CD14-positive monocyte (primary cell): ENCODE results near the gene PDCD1. TPM values are rescaled to one million over a fixed set of nuclear protein-coding genes. Genes with fewer than 3 reads are reported as not detected.

Source experiments
- DNase-seq, 3 donors: peaks; one replicate each; pipeline ENCODE4 v3.0.0-alpha.2; 2011 to 2022
- H2AFZ ChIP-seq: 2 replicates; pipeline ENCODE4 v1.6.0; 2012; ENCODE audit warnings: mild to moderate bottlenecking, low read depth, low read length, inconsistent platforms; ENCODE audit not compliant: insufficient read depth, poor library complexity, severe bottlenecking
- H3K27ac ChIP-seq, 2 donors: 1 replicate in 1 of 2; 2 replicates in 1 of 2; pipeline ENCODE4 v1.5.1; 2012 to 2013; ENCODE audit warnings: low read length in 2 of 2, control low read depth in 1 of 2, inconsistent platforms in 1 of 2, low read depth in 1 of 2, mild to moderate bottlenecking in 1 of 2
- H3K27me3 ChIP-seq, 2 donors: one replicate each; pipeline versions ENCODE4 v1.6.0 to v1.6.1; 2011 to 2013; ENCODE audit warnings: low read length in 2 of 2; ENCODE audit not compliant: control insufficient read depth in 2 of 2, insufficient read depth in 2 of 2
- H3K36me3 ChIP-seq, 2 donors: replicated peaks in 1 of 2; 1 replicate in 1 of 2; 2 replicates in 1 of 2; pipeline versions ENCODE4 v1.5.1 to v1.6.1; 2012 to 2013; ENCODE audit warnings: low read length in 2 of 2, control low read depth in 1 of 2, inconsistent platforms in 1 of 2, mild to moderate bottlenecking in 1 of 2; ENCODE audit not compliant: insufficient read depth in 2 of 2, control insufficient read depth in 1 of 2
- H3K4me1 ChIP-seq, 2 donors: 1 replicate in 1 of 2; 2 replicates in 1 of 2; pipeline versions ENCODE4 v1.5.1 to v1.6.1; 2012 to 2013; ENCODE audit warnings: low read length in 2 of 2, control low read depth in 1 of 2, inconsistent platforms in 1 of 2, mild to moderate bottlenecking in 1 of 2, moderate library complexity in 1 of 2; ENCODE audit not compliant: insufficient read depth in 2 of 2, control insufficient read depth in 1 of 2
- H3K4me2 ChIP-seq: replicated peaks from 2 replicates; pipeline ENCODE3; 2012; ENCODE audit warnings: low read length, moderate library complexity, mild to moderate bottlenecking; ENCODE audit not compliant: poor library complexity, severe bottlenecking; ENCODE audit errors: extremely low read depth
- H3K4me3 ChIP-seq, 3 experiments: fragments of 200-600 bp in 1 of 3; sonication (generic) in 1 of 3; replicated peaks in 1 of 3; 1 replicate in 2 of 3; 2 replicates in 1 of 3; pipeline ENCODE4 v1.5.1; 2011 to 2013; ENCODE audit warnings: low read length in 3 of 3, mild to moderate bottlenecking in 3 of 3, control low read depth in 2 of 3, low read depth in 2 of 3, inconsistent platforms in 1 of 3, moderate library complexity in 1 of 3
- H3K79me2 ChIP-seq: 2 replicates; pipeline ENCODE4 v1.6.0; 2012; ENCODE audit warnings: mild to moderate bottlenecking, control low read depth, inconsistent platforms, low read length, moderate library complexity; ENCODE audit not compliant: insufficient read depth
- H3K9ac ChIP-seq: 2 replicates; pipeline ENCODE4 v1.6.0; 2017; ENCODE audit warnings: low read length, mild to moderate bottlenecking; ENCODE audit not compliant: insufficient read depth, poor library complexity, severe bottlenecking
- H3K9me3 ChIP-seq, 2 donors: replicated peaks in 1 of 2; 1 replicate in 1 of 2; 2 replicates in 1 of 2; pipeline versions ENCODE4 v1.5.1 to v1.6.1; 2012 to 2013; ENCODE audit warnings: low read length in 2 of 2, control low read depth in 1 of 2; ENCODE audit not compliant: control insufficient read depth in 1 of 2, insufficient read depth in 1 of 2
- H4K20me1 ChIP-seq: 2 replicates; pipeline ENCODE4 v1.6.0; 2012; ENCODE audit warnings: mild to moderate bottlenecking, low read length, control low read depth, moderate library complexity; ENCODE audit not compliant: insufficient read depth
- H3K27ac Mint-ChIP-seq, 7 donors: one replicate each; pipeline ENCODE4 v1.8.0; 2020; ENCODE audit warnings: mild to moderate bottlenecking in 7 of 7, mixed read lengths in 7 of 7, moderate library complexity in 6 of 7, inconsistent platforms in 2 of 7
- H3K27me3 Mint-ChIP-seq, 3 donors: one replicate each; pipeline ENCODE4 v1.8.0; 2021 to 2022; ENCODE audit warnings: low read depth in 3 of 3, mild to moderate bottlenecking in 3 of 3, mixed read lengths in 3 of 3, moderate library complexity in 3 of 3, inconsistent platforms in 1 of 3
- H3K36me3 Mint-ChIP-seq, 2 donors: one replicate each; pipeline ENCODE4 v1.8.0; 2020; ENCODE audit warnings: mixed read lengths in 2 of 2, inconsistent platforms in 1 of 2, mild to moderate bottlenecking in 1 of 2
- H3K4me1 Mint-ChIP-seq: one replicate; pipeline ENCODE4 v1.8.0; 2020; ENCODE audit warnings: mild to moderate bottlenecking, mixed read lengths
- H3K4me3 Mint-ChIP-seq, 2 donors: one replicate each; pipeline ENCODE4 v1.8.0; 2020; ENCODE audit warnings: mild to moderate bottlenecking in 2 of 2, mixed read lengths in 2 of 2, moderate library complexity in 1 of 2
- H3K9me3 Mint-ChIP-seq, 7 donors: one replicate each; pipeline ENCODE4 v1.8.0; 2020 to 2022; ENCODE audit warnings: mixed read lengths in 7 of 7, mild to moderate bottlenecking in 6 of 7, moderate library complexity in 6 of 7, inconsistent platforms in 2 of 7
- WGBS: methylation state at CpG from one replicate; pipeline ENCODE4 v1.1.5; 2013; ENCODE audit warnings: missing lambda C conversion rate; ENCODE audit not compliant: insufficient coverage; 5-methylcytosine and 5-hydroxymethylcytosine counted together
- intact Hi-C, 2 donors: fragments of 100-400 bp; cut with micrococcal nuclease; formaldehyde crosslinking; loops; one replicate each; pipeline versions ENCODE4 v1.15.0 to v1.15.1; 2023
- polyA plus RNA-seq, 3 donors: library from polyadenylated mRNA; depleted of rRNA in 1 of 3; unstranded in 2 of 3; stranded (reverse) in 1 of 3; fragments of 300-500 nt in 2 of 3; fragments of >200 nt in 1 of 3; fragmentation: Illumina TruSeq in 2 of 3; gene quantifications; 1 replicate in 2 of 3; 2 replicates in 1 of 3; pipeline ENCODE4 v1.2.3, GENCODE V29; 2012 to 2021
- TF ChIP-seq, protein P1 (sequence below): fragments of 200-600 bp; IDR thresholded peaks from one replicate; pipeline ENCODE4 v1.8.0; 2022; ENCODE audit warnings: antibody characterized with exemption, mild to moderate bottlenecking

Gene PDCD1
- polyA plus RNA-seq, 3 donors, result 0.08 TPM; not detected in 2

DNA sequence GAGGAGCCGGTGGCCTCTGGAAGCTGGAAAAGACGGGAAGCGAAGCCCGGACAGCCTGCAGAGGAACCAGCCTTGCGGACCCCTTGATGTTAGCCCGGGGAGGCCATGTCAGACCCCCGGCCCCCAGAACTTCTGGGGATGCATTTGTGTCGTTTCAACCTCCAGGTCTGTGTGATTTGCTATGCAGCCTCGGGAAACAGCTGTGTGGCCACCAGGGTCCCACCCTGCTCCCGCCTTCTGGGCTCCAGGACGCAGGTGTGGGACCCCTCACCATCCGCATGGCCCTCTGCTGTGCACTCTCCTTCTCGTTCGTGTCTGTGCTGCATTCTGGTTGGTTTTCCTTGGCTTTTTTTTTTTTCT is 36.5 kb downstream of the PDCD1 start:
- no peak overlapping the region for H3K9ac ChIP-seq
- Mint-ChIP-seq H3K4me1 (peaks cover 17% of the 10 kb centered on the region), H3K9me3 (peaks cover 15 to 28% (median 23%) of the 10 kb centered on the region in 7 donors), H3K4me3 (no peak overlapping the region), H3K27ac (no peak overlapping the region), H3K27me3 (peaks cover 7 to 13% (median 12%) of the 10 kb centered on the region in 3 donors), H3K36me3 (no peaks in the 10 kb centered on the region)
- peaks cover 8 to 10% of the 10 kb centered on the region in 2 donors for H3K9me3 ChIP-seq
- no peaks in the 10 kb centered on the region for H3K79me2 ChIP-seq
- WGBS, result 83% methylated on average over 11 of the region's 14 CpGs
- no peak for DNase-seq
- no peak overlapping the region for H2AFZ ChIP-seq
- H3K27me3 ChIP-seq, result no peaks in the 10 kb centered on the region
- peaks cover 11 to 13% of the 10 kb centered on the region in 2 donors for H3K4me1 ChIP-seq
- no peaks in the 10 kb centered on the region for H4K20me1 ChIP-seq
- no peaks in the 10 kb centered on the region for H3K36me3 ChIP-seq
- H3K4me3 ChIP-seq, result no peak overlapping the region
- H3K4me2 ChIP-seq, result no peak overlapping the region
- no peak overlapping the region for H3K27ac ChIP-seq
- intact Hi-C loops, result no loop called here
- TF ChIP-seq, protein P1, sequence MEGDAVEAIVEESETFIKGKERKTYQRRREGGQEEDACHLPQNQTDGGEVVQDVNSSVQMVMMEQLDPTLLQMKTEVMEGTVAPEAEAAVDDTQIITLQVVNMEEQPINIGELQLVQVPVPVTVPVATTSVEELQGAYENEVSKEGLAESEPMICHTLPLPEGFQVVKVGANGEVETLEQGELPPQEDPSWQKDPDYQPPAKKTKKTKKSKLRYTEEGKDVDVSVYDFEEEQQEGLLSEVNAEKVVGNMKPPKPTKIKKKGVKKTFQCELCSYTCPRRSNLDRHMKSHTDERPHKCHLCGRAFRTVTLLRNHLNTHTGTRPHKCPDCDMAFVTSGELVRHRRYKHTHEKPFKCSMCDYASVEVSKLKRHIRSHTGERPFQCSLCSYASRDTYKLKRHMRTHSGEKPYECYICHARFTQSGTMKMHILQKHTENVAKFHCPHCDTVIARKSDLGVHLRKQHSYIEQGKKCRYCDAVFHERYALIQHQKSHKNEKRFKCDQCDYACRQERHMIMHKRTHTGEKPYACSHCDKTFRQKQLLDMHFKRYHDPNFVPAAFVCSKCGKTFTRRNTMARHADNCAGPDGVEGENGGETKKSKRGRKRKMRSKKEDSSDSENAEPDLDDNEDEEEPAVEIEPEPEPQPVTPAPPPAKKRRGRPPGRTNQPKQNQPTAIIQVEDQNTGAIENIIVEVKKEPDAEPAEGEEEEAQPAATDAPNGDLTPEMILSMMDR, result no peak

DNA sequence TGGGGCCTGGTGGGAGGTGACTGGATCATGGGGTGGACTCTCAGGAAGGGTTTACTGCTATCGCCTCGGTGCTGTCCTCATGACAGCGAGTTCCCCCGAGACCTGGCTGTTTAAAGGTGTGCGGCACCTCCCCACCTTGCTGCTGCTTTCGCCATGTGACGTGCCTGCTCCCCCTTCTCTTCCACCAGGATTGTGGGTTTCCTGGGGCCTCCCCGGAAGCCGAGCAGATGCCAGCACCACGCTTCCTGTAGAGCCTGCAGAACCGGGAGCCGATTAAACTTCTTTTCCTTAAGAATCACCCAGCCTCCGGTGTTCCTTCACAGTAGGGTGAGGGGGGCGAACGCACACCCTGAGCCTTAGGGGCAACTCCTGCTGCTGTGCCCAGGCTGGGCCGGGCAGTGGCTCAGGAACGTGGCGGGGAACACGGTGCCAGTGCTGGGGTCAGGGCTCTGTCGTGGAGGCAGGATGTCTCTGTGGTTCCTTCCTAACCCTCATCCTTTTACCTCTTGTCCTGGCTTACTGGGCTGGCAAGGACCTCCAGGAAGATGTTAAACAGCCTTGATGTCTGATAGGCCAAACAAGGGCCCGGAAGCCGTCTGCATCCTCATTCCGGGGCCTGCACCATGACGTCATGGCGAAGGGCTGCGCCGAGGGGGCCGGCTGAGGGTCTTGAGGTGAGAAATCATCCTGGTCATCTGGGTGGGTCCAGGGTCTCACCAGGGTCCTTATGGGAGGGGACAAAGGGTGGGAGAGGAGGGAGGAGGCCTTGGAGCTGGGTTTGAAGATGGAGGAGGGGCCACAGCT is 37.0 kb downstream of the PDCD1 start:
- H3K4me1 ChIP-seq, result peaks cover 13 to 18% of the 10 kb centered on the region in 2 donors
- no peak overlapping the region for H3K4me2 ChIP-seq
- H3K79me2 ChIP-seq, result no peaks in the 10 kb centered on the region
- no peaks in the 10 kb centered on the region for H4K20me1 ChIP-seq
- WGBS, result 57% methylated on average over 20 of the region's 28 CpGs
- H3K36me3 ChIP-seq, result no peaks in the 10 kb centered on the region
- H3K4me3 ChIP-seq, result no peak overlapping the region
- H2AFZ ChIP-seq, result peak overlapping the region; percentile 46
- TF ChIP-seq, protein P1, result no peak
- H3K9ac ChIP-seq, result no peak overlapping the region
- Mint-ChIP-seq H3K27ac (peak overlapping the region in 1 of 7 donors; percentile 55), H3K36me3 (no peaks in the 10 kb centered on the region), H3K27me3 (peaks cover 7 to 15% (median 12%) of the 10 kb centered on the region in 3 donors), H3K4me1 (peaks cover 18% of the 10 kb centered on the region), H3K4me3 (no peak overlapping the region), H3K9me3 (peaks cover 13 to 22% (median 19%) of the 10 kb centered on the region in 7 donors)
- no peaks in the 10 kb centered on the region for H3K27me3 ChIP-seq
- peaks cover 2 to 5% of the 10 kb centered on the region in 2 donors for H3K9me3 ChIP-seq
- intact Hi-C loops, result no loop called here
- no peak overlapping the region for H3K27ac ChIP-seq
- no peak for DNase-seq
